H1 (cell line): ENCODE measurements around the gene UBE2H. TPM values are rescaled to one million over a fixed set of nuclear protein-coding genes. Genes with fewer than 3 reads are reported as not detected.

ENCODE experiments used
- CTCF ChIA-PET: fragments of 300-600 bp; sonication (Branson Sonifier 250); formaldehyde crosslinking; loops from one replicate; lab custom pipeline; 2021; ENCODE audit not compliant: partially characterized antibody; lab: Charles Lee
- POLR2A ChIA-PET: fragments of 300-600 bp; sonication (Branson Sonifier 250); formaldehyde crosslinking; loops from one replicate; lab custom pipeline; 2021; ENCODE audit warnings: inconsistent platforms; ENCODE audit not compliant: partially characterized antibody; lab: Charles Lee
- DNase-seq, 2 experiments: peaks; one replicate each; pipeline versions ENCODE4 v3.0.0 to v3.0.0-alpha.2; 2010 to 2022; ENCODE audit warnings: low spot score in 2 of 2, low read depth in 1 of 2, mixed read lengths in 1 of 2
- FAIRE-seq: peaks from 2 replicates; lab custom pipeline; 2011; peaks lifted over from hg19 to GRCh38; lab: Jason Lieb, UNC
- H2AFZ ChIP-seq: 2 replicates; pipeline ENCODE4 v1.8.1; 2012; ENCODE audit warnings: low read length, inconsistent platforms
- H2AK5ac ChIP-seq: 2 replicates; pipeline ENCODE4 v1.6.1; 2013; ENCODE audit warnings: low read depth, low read length
- H2BK120ac ChIP-seq: replicated peaks from 2 replicates; pipeline ENCODE3; 2013; ENCODE audit warnings: low read depth, low read length, inconsistent platforms
- H2BK12ac ChIP-seq: 2 replicates; pipeline ENCODE4 v1.6.1; 2013; ENCODE audit warnings: low read depth, low read length
- H2BK15ac ChIP-seq: 2 replicates; pipeline ENCODE4 v1.6.1; 2013; ENCODE audit warnings: low read length
- H2BK20ac ChIP-seq: 2 replicates; pipeline ENCODE4 v1.6.1; 2013; ENCODE audit warnings: low read length
- H2BK5ac ChIP-seq: 2 replicates; pipeline ENCODE4 v1.6.1; 2013; ENCODE audit warnings: low read depth, low read length
- H3K14ac ChIP-seq: 2 replicates; pipeline ENCODE4 v1.6.1; 2013; ENCODE audit warnings: inconsistent platforms; ENCODE audit not compliant: insufficient read length
- H3K18ac ChIP-seq: 2 replicates; pipeline ENCODE4 v1.6.1; 2013; ENCODE audit warnings: low read length; ENCODE audit errors: extremely low read depth
- H3K23ac ChIP-seq: 2 replicates; pipeline ENCODE4 v1.6.1; 2013; ENCODE audit warnings: inconsistent platforms; ENCODE audit not compliant: insufficient read length
- H3K23me2 ChIP-seq: 2 replicates; pipeline ENCODE4 v1.6.1; 2013; ENCODE audit warnings: low read depth, low read length
- H3K27ac ChIP-seq: 2 replicates; pipeline ENCODE4 v1.6.1; 2011; ENCODE audit warnings: low read depth, low read length, inconsistent platforms
- H3K27me3 ChIP-seq, 4 experiments: replicated peaks in 1 of 4; 1 replicate in 1 of 4; 2 replicates in 3 of 4; pipeline versions ENCODE4 v1.6.1 to v1.8.1; 2011 to 2013; ENCODE audit warnings: low read length in 3 of 4, mild to moderate bottlenecking in 3 of 4, inconsistent platforms in 2 of 4, mixed read lengths in 2 of 4, moderate library complexity in 1 of 4; ENCODE audit not compliant: control insufficient read depth in 3 of 4, insufficient read depth in 3 of 4; ENCODE audit errors: extremely low read depth in 1 of 4
- H3K36me3 ChIP-seq, 4 experiments: 2 replicates each; pipeline versions ENCODE4 v1.6.1 to v1.8.1; 2011 to 2013; ENCODE audit warnings: mild to moderate bottlenecking in 4 of 4, low read length in 3 of 4, moderate library complexity in 2 of 4, control low read depth in 1 of 4, inconsistent platforms in 1 of 4; ENCODE audit not compliant: insufficient read depth in 4 of 4, control insufficient read depth in 2 of 4
- H3K4ac ChIP-seq: replicated peaks from 2 replicates; pipeline ENCODE3; 2013; ENCODE audit warnings: low read length, low read depth, mixed read lengths, inconsistent platforms; ENCODE audit not compliant: insufficient read length
- H3K4me1 ChIP-seq, 4 experiments: replicated peaks in 1 of 4; 1 replicate in 1 of 4; 2 replicates in 3 of 4; pipeline versions ENCODE4 v1.6.1 to v1.8.1; 2011 to 2013; ENCODE audit warnings: low read length in 3 of 4, inconsistent platforms in 2 of 4, mixed read lengths in 1 of 4; ENCODE audit not compliant: insufficient read depth in 4 of 4, control insufficient read depth in 3 of 4
- H3K4me2 ChIP-seq, 2 experiments: 2 replicates each; pipeline versions ENCODE4 v1.6.1 to v1.8.1; 2011 to 2013; ENCODE audit warnings: low read depth in 2 of 2, low read length in 2 of 2, control low read depth in 1 of 2, inconsistent platforms in 1 of 2, mild to moderate bottlenecking in 1 of 2; ENCODE audit not compliant: insufficient read depth in 1 of 2
- H3K4me3 ChIP-seq, 4 experiments: fragments of 200-600, 300-600 bp in 1 of 4; sonication (generic), shearing (Covaris generic), sonication (Bioruptor Twin) in 1 of 4; 2 replicates each; pipeline versions ENCODE4 v1.5.1 to v1.8.1; 2011 to 2016; ENCODE audit warnings: low read length in 4 of 4, low read depth in 3 of 4, control low read depth in 2 of 4, inconsistent platforms in 2 of 4, mild to moderate bottlenecking in 2 of 4, mixed read lengths in 1 of 4, moderate library complexity in 1 of 4; ENCODE audit not compliant: insufficient read depth in 2 of 4; ENCODE audit errors: extremely low read depth in 1 of 4
- H3K56ac ChIP-seq: replicated peaks from 2 replicates; pipeline ENCODE3; 2013; ENCODE audit warnings: low read depth, mild to moderate bottlenecking, mixed read lengths, low read length, inconsistent platforms; ENCODE audit not compliant: insufficient read length
- H3K79me1 ChIP-seq: 2 replicates; pipeline ENCODE4 v1.6.1; 2013; ENCODE audit warnings: low read depth, low read length, control low read depth
- H3K79me2 ChIP-seq, 2 experiments: 2 replicates each; pipeline versions ENCODE4 v1.6.1 to v1.8.1; 2012 to 2013; ENCODE audit warnings: low read length in 2 of 2, mild to moderate bottlenecking in 2 of 2, inconsistent platforms in 1 of 2; ENCODE audit not compliant: insufficient read depth in 2 of 2, control insufficient read depth in 1 of 2
- H3K9ac ChIP-seq, 4 experiments: replicated peaks in 1 of 4; 1 replicate in 1 of 4; 2 replicates in 3 of 4; pipeline versions ENCODE4 v1.6.1 to v1.8.1; 2011 to 2013; ENCODE audit warnings: low read depth in 3 of 4, low read length in 3 of 4, control low read depth in 2 of 4, mild to moderate bottlenecking in 2 of 4, moderate library complexity in 2 of 4, inconsistent platforms in 1 of 4; ENCODE audit errors: extremely low read depth in 1 of 4
- H3K9me3 ChIP-seq, 2 experiments: 2 replicates each; pipeline versions ENCODE4 v1.6.1 to v1.8.1; 2012 to 2013; ENCODE audit warnings: mild to moderate bottlenecking in 2 of 2, moderate library complexity in 2 of 2, control low read depth in 1 of 2, inconsistent platforms in 1 of 2, low read depth in 1 of 2, low read length in 1 of 2, mixed read lengths in 1 of 2; ENCODE audit not compliant: insufficient read depth in 2 of 2
- H4K20me1 ChIP-seq, 2 experiments: replicated peaks in 1 of 2; 2 replicates each; pipeline versions ENCODE3 to v1.8.1; 2011 to 2013; ENCODE audit warnings: inconsistent platforms in 2 of 2, low read length in 2 of 2, mild to moderate bottlenecking in 1 of 2; ENCODE audit not compliant: insufficient read depth in 2 of 2, control insufficient read depth in 1 of 2
- H4K5ac ChIP-seq: 2 replicates; pipeline ENCODE4 v1.6.1; 2013; ENCODE audit warnings: low read length, low read depth, mixed read lengths, inconsistent platforms; ENCODE audit not compliant: insufficient read length
- H4K8ac ChIP-seq: 2 replicates; pipeline ENCODE4 v1.8.0; 2013; ENCODE audit warnings: mild to moderate bottlenecking, moderate library complexity, low read length, inconsistent platforms; ENCODE audit not compliant: insufficient read depth; ENCODE audit errors: extremely low read depth
- H4K91ac ChIP-seq: replicated peaks from 2 replicates; pipeline ENCODE3; 2013; ENCODE audit warnings: low read length, mixed read lengths, inconsistent platforms; ENCODE audit not compliant: insufficient read length
- CHD2 ChIP-seq: IDR thresholded peaks from 2 replicates; pipeline ENCODE4 v1.6.1; 2012; ENCODE audit warnings: low read length, improper control_type of control experiment
- EP300 ChIP-seq, 2 experiments: IDR thresholded peaks; 1 replicate in 1 of 2; 2 replicates in 1 of 2; pipeline ENCODE4 v1.6.1; 2011 to 2012; ENCODE audit warnings: low read depth in 2 of 2, low read length in 2 of 2, mild to moderate bottlenecking in 2 of 2, borderline replicate concordance in 1 of 2, inconsistent platforms in 1 of 2, moderate library complexity in 1 of 2
- RNF2 ChIP-seq: fragments of 200-900, 300-1000 bp; sonication (generic); IDR thresholded peaks from 2 replicates; pipeline ENCODE4 v1.7.1; 2016; ENCODE audit warnings: borderline replicate concordance, low read depth, mild to moderate bottlenecking, antibody characterized with exemption, low read length; ENCODE audit not compliant: poor library complexity, severe bottlenecking; ENCODE audit errors: missing control alignments
- RXRA ChIP-seq: IDR thresholded peaks from 2 replicates; pipeline ENCODE4 v1.6.1; 2011; ENCODE audit warnings: low read depth, mild to moderate bottlenecking, low read length, moderate library complexity; ENCODE audit not compliant: insufficient read depth
- SIRT6 ChIP-seq: IDR thresholded peaks from one replicate; pipeline ENCODE4 v1.7.1; 2012; ENCODE audit warnings: low read length, inconsistent platforms
- SP1 ChIP-seq: IDR thresholded peaks from 2 replicates; pipeline ENCODE4 v1.6.1; 2011; ENCODE audit warnings: low read depth, low read length
- SP4 ChIP-seq: IDR thresholded peaks from 2 replicates; pipeline ENCODE4 v1.6.1; 2012; ENCODE audit warnings: low read length, inconsistent platforms
- SUZ12 ChIP-seq: fragments of 200-600 bp; sonication (generic); IDR thresholded peaks from 2 replicates; pipeline ENCODE4 v1.6.1; 2012; ENCODE audit warnings: mild to moderate bottlenecking, inconsistent platforms, low read length, moderate library complexity, mixed read lengths
- TCF12 ChIP-seq: IDR thresholded peaks from 2 replicates; pipeline ENCODE4 v1.6.1; 2011; ENCODE audit warnings: low read depth, mild to moderate bottlenecking, low read length
- TEAD4 ChIP-seq: IDR thresholded peaks from 2 replicates; pipeline ENCODE4 v1.6.1; 2012; ENCODE audit warnings: low read depth, low read length, inconsistent platforms, mixed read lengths
- YY1 ChIP-seq: IDR thresholded peaks from 2 replicates; pipeline ENCODE4 v1.6.1; 2011; ENCODE audit warnings: low read depth, mild to moderate bottlenecking, low read length
- WGBS, 2 experiments: shearing (Covaris generic) in 1 of 2; methylation state at CpG; one replicate each; pipeline versions ENCODE4 v1.1.6 to v1.1.7; 2013 to 2015; ENCODE audit warnings: low lambda C conversion rate in 2 of 2, mixed read lengths in 2 of 2, inconsistent platforms in 1 of 2, low coverage in 1 of 2, missing lambda C conversion rate in 1 of 2; ENCODE audit not compliant: insufficient replicate concordance in 2 of 2, insufficient coverage in 1 of 2, insufficient read length in 1 of 2; ENCODE audit errors: extremely low coverage in 1 of 2, missing lambda C conversion rate in 1 of 2; 5-methylcytosine and 5-hydroxymethylcytosine counted together
- polyA plus RNA-seq, 7 experiments: library from polyadenylated mRNA; depleted of rRNA in 3 of 7; stranded (reverse) in 5 of 7; unstranded in 2 of 7; fragments of >200 nt in 5 of 7; fragments of 200-250 nt in 2 of 7; gene quantifications; 1 replicate in 5 of 7; 2 replicates in 1 of 7; 4 replicates in 1 of 7; pipeline versions ENCODE4 v1.2.1 to v1.2.3, GENCODE V29; 2011 to 2013; ENCODE audit warnings: missing spikeins in 2 of 7, mixed read lengths in 2 of 7
- total RNA-seq: library from RNA; stranded (reverse); fragmentation: NEBNext Ultra II Directional; extraction: Animal tissue kit (Norgen Biotek cat#: 25700); gene quantifications from 2 replicates; pipeline ENCODE4 v1.2.1, GENCODE V29; 2021

The UBE2H gene
- total and polyA plus RNA-seq, 2 of the 8 experiments (the other 6 are each of a cell fraction or from before 2014, with no cell fraction given) = 30.6 to 62.2 TPM

DNA sequence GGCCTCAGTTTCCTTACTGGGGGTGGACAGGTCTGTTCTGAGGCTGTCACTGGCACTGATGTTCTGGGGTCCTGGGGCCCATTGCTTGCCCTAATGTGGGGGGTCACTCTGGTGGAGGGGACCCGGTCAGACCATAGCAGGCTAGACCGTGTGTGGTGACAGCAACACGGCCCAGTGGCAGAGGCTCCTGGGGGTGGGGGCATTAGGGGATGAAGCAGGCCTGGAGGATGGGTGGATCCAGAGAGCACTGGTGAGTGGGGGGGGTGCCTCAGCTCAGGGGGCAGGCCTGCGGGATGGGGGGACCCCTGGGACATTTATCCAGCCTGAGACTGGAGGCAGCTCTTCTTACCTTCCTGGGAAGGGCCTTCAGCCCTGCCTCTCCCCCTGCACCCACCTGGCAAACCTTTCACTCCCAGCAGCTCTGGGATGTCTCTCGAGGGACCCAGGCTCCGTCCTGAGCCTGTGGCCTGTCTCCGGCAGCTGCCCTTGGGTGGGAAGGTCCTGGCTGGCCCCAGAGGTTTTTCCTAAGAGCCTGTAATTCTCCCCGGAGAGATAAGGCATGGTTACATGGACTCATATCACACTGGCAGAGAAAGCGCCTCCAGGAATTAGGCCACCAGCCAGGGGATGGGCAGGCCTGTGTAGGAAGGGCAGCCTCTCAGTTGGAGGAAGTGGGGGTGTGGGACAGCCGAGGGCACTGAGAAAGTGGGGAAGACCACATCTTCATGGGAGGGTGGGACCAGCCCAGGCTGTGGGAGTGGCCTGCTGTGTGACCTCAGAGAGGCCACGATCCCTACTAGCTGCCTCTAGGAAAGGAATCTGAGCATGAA, 147.7 kb downstream of the UBE2H start:
- H3K79me2 ChIP-seq = no peaks in the 10 kb centered on the region
- no peak overlapping the region for H3K4me2 ChIP-seq
- H3K9me3 ChIP-seq = no peaks in the 10 kb centered on the region
- FAIRE-seq (no peak), DNase-seq (no peak)
- no peaks in the 10 kb centered on the region for H3K27me3 ChIP-seq
- H3K27ac ChIP-seq = no peak overlapping the region
- H3K4me3 ChIP-seq = no peak overlapping the region
- no peaks in the 10 kb centered on the region for H3K36me3 ChIP-seq
- H4K8ac ChIP-seq = no peak overlapping the region
- H3K23ac ChIP-seq = no peak overlapping the region
- H2BK120ac ChIP-seq = no peak overlapping the region
- peaks cover 0 to 9% (median 4%) of the 10 kb centered on the region in 4 experiments; a peak in 4 of 7 replicates for H3K4me1 ChIP-seq
- no peak overlapping the region for H3K4ac ChIP-seq
- no peak overlapping the region for H3K9ac ChIP-seq
- no peak overlapping the region for H3K56ac ChIP-seq
- H2AFZ ChIP-seq = no peak overlapping the region
- no peak overlapping the region for H2AK5ac ChIP-seq
- no peak overlapping the region for H2BK5ac ChIP-seq
- peak overlapping the region; percentile 13 for H4K5ac ChIP-seq
- no peak overlapping the region for H3K14ac ChIP-seq
- H2BK20ac ChIP-seq = no peak overlapping the region
- H3K79me1 ChIP-seq = no peaks in the 10 kb centered on the region
- TF ChIP-seq RXRA (no peak), CHD2 (no peak), SP4 (no peak), SP1 (no peak), SIRT6 (no peak), TCF12 (no peak), YY1 (no peak), TEAD4 (no peak), EP300 (IDR thresholded peaks at IDR 0.05; ENCODE audit: borderline replicate concordance in 1 of 2, low read depth in 2 of 2, low read length in 2 of 2) (no peak), SUZ12 (no peak), RNF2 (no peak)
- no peak overlapping the region for H3K18ac ChIP-seq
- no peak overlapping the region for H2BK15ac ChIP-seq
- H4K20me1 ChIP-seq = no peaks in the 10 kb centered on the region
- 85% methylated on average over 11 of the region's 11 CpGs; no CpG with 5 or more reads in 1 of the 2 experiments for WGBS, 2 experiments
- no peaks in the 10 kb centered on the region for H3K23me2 ChIP-seq
- no peak overlapping the region for H2BK12ac ChIP-seq
- ChIA-PET POLR2A (interaction anchor here (1.4 kb wide), 1 partner anchor 18 kb away, joined by 3 read pairs; no protein-coding TSS in a partner anchor), CTCF (interaction anchor here (0.6 to 3.3 kb wide), 4 partner anchors 12 to 1133 kb away, joined by 3 to 10 read pairs (median 3); partner anchors contain the start of gene GARIN1A)
- H4K91ac ChIP-seq = no peak overlapping the region
